GM21717 (cell line): ENCODE results near the gene PI16.

Source experiments
- ATAC-seq: cut with Tn5 transposase; IDR thresholded peaks from one replicate; pipeline ENCODE4 v1.9.1; 2021; ENCODE audit warnings: mild to moderate bottlenecking, moderate library complexity; ENCODE audit not compliant: unreplicated experiment

Gene PI16

DNA sequence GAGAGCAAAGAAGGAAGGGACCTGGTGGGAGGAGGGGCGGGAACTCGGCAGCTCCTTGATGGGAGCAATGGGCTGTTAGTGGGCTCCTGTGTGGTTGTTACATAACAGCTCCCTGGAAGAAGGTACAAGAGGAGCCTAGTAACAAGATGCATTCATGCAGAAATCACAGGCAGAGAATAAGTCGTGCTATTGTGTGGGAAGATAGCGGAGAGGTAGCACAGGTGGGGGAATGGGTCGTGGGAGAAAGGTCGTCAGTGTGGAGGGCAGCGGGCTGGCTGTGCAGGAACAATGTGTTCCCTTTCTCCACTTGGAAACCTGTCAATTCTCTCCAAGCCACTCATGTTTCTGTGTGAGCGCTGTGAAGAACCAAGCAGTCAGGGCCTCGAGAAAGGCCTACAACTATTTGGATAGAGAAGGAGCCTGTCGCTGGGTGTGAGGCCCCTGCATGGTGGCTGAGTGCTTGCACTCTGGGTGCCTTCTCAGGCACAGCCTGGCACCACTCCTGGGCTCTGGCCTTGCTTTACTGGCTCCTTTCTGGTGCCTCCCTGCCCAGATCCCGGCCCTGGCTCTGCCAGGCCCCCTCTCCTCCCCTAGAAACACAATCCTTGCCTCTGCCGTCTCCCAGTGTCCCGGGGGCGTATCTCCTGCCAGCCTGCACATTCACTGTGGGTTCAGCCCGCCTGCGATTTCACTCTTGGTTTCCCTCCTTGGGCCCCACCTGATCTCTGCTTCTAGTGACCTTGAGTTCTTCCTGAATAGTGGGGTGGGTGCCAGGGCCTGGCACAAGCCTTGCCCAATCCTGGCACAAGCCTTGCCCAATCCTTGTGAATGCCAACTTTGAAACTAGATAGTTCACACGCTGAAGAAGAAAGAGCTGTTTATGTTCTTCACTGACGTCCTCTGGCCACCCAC is 43.5 kb downstream of the PI16 start:
- ATAC-seq: no peak

DNA sequence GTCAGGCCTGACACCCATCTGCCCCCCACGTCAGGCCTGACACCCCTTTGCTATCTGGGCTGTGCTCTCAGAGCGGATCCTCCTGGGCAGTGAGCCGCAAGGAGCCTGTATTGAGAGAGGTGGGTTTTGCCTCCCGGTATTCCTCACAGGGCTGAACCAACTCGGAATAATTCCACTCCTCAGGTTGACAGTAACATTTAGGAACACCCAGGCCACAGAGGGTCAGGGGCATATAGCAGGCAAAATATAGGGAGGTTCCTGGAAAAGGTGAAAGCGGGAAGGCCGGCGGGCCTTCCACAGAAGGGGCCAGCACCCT is 44.1 kb downstream of the PI16 start:
- no peak for ATAC-seq

DNA sequence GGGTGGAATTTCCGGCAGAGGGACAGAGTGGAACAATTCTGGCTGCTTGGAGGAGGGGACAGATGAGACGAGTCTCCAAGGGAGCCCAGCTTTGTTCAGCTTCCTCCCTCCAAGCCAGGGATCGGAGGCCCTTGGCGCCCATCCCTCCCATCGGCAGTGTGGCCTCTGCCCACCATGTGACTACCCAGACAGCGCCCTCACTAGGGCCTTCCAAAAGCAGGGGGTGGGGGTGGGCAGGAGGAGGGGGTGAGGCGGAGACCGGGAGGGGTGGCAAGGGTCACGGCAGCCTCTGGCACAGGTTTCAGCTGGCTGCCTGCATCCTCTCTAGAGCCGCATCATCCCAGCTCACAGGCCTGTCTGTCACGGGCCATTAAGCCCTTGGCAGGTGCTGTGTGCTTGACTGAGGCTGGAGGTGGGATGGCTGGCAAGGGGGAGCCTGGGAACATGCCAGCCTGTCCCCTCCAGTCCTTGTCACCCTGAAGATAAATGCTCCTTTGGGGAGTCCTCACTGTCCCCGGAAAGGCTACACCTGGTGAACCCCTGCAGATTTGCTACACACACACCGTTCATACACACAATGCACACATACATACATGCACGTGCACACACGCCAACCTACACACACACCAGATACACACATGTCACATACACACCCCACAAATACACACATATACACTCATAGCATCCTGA is 44.7 kb downstream of the PI16 start:
- ATAC-seq: no peak

DNA sequence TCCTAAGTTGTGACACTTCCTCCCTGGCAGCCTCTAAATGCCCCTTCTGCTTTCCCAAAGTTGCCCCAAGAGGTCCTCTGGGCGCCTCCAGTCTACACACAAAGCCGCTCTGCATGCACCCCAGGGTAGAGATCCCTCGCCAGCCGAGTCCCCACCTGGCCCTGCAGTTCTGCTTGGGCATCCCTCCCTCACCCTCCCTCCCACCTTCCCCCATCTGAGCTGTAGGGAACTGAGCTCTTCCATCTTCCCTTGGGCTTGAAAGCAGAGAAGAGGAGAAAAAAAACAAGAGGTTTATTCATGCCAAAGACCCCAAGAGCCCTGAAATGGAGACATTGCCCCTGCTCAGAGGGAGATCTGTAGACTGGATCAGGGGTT is 45.2 kb downstream of the PI16 start:
- ATAC-seq: no peak

DNA sequence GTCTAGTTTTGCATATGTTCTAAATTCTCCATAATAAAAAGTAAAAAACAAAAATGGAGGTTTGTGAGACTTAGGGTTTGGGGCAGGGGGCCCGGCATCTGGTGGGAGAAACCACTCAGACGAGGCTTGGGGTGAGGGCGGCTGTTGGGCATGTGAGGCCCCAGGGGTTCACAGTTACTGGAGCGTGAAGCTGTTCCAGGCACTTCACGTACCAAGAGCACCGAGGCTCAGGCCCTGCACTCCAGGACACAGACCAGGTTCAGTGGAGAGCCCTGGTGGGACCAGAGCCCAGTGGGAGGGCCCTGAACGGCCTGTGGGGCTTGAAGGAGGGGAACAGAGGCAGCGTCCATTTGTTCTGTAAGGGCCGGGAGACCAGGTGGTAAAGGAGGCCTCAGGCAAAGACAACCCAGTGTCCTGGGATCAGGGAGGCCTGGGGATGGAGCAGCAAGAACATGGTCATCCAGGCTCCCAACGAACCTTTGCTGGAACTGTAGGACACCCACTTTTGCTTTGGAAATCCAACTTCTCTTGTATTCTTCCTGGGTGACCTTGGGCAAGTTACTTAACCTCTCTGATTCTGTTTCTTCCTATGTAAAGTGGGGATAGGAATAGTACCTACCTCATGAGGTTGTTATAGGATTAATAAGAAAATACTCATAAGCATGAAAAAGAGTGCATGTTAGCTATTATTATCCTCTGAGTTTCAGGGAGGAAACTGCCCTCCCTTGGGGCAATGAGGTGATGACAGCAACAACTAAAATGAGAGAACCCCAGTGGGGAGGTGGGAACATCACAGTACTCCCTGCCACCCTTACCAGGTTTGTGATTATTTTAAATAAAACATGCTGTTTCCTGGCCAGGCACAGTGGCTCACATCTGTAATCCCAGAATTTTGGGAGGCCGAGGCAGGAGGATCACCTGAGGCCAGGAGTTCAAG is 49.8 kb downstream of the PI16 start:
- no peak for ATAC-seq

DNA sequence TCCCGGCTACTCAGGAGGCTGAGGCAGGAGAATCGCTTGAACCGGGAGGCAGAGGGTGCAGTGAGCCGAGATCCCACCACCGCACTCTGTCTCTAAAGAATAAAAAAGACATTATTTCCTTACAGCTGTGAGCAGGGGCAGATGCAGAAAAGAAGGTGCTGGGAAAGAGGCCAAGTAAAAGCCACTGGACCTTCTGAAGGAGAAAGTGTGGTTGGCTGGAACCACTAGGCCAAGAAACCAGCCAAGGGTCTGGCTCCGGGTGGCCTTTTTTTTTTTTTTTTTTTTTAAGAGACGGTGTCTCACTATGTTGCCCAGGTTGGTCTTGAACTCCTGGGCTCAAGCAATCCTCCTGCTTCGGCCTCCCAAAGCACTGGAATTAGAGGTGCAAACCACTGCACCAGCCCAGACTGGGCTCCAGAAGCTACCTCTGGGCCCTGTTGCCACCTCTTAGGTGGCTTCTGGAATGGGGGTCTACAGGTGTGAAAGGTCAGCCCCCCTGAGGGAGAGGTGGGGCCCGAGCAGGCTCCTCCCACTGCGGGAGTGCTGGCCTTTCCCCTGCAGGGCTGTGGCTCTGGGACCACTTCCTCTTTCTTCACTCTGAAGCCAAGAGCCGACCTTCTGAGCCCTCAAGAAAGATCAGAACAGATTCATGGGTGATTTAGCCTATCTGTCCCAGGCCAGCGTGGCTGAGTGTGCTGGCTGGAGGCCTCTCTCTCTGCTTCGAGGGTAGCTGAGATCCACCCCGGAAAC is 50.7 kb downstream of the PI16 start, which contains the start of gene FGD2:
FGD2 (plus strand) TSS at position 595 of the 750 bp plus-strand sequence. CDS start 163 bp downstream, outside the sequence.
- ATAC-seq: peak; percentile 57

DNA sequence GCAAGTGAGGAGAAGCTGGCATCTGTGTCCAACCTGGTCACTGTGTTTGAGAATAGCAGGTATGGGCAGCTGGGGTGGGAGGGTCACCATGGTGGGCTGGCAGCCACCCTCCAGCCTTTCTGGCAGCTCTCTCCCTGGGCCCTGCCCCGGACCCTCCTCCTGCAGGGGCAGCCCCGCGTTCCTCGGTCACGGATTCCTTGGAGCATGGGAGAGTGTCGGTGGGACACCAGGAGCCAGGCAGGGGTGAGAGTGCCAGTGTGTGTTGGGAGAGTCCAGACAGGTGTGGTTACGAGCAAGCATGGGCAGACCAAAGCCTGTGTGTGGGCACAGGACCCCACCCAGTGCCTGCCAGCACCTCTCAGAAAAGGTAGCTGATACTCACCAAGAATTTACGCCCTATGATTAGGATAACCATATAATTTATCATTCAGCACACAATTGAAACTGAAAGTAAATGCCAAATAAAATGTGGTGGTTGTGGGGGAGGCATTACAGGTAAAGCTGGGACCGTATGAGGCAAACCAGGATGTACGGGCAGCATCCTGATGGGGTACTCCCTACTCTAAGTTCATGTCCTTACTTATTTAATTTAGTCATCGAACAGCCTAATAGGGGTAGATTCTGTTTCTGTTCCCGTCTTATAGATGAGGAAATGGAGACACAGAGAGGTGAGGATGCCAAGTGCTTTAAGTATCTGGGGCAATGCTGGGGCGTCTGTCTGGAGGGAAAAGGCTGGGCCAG is 51.5 kb downstream of the PI16 start:
- ATAC-seq: peak; percentile 15

DNA sequence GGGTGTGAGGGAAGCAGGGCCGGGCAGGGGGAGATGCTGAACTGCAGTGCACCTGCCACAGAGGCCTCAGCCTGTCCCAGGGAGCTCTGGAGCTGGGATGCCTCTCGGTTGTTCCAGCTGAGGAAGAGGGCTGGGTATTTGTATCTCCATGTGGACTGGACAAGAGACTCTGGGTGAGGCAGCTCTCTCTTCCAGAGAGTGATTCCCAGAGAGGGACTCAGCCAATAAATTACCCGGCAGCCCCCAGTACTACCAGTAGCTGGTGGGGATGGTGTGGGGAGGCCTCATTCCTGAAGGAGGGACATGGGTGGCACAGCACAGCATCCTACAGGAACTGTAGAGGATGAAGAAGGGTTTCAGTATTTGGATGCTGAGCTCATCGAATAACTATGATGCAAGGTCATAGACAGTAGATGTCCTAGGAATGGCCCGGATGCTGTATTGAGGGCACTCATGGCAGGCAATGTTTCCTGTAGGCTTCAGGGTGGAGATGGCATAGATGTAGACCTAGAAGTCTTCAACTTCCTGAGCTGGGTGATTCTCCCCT is 52.3 kb downstream of the PI16 start:
- ATAC-seq: no peak

DNA sequence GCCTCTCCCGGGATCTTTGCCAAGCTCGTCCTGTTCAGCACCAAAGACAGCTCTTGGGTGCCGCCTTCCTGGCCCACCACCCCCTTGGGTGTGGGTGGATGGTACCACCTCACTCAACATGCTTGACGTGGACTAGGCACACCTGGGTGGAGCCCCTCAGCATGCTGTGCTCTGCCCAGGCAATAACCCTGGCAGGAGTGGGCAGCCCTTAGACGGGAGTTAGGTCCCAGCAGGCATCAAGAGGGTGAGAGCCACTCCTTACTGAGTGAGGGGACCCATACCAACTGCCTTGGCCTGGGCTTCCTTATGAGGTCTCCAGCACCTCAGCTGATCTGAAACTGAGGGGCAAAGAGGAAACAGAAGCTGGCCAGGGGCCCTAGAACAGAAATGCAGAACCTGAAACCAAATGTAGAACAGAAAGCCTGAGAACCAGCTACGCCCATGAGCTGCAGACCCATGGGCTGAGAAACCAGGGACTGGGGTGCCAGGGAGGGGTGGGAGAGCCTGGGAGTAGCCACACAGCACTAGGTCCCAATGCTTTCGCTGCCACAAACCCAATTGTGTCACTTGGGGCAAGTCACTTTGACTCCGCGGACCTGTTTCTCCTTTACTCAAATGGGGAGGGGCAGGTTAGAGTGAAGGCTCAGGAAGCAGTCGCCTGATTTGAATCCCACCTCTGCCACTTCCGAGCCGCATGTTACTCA is 53.0 kb downstream of the PI16 start:
- ATAC-seq: peak; percentile 44

DNA sequence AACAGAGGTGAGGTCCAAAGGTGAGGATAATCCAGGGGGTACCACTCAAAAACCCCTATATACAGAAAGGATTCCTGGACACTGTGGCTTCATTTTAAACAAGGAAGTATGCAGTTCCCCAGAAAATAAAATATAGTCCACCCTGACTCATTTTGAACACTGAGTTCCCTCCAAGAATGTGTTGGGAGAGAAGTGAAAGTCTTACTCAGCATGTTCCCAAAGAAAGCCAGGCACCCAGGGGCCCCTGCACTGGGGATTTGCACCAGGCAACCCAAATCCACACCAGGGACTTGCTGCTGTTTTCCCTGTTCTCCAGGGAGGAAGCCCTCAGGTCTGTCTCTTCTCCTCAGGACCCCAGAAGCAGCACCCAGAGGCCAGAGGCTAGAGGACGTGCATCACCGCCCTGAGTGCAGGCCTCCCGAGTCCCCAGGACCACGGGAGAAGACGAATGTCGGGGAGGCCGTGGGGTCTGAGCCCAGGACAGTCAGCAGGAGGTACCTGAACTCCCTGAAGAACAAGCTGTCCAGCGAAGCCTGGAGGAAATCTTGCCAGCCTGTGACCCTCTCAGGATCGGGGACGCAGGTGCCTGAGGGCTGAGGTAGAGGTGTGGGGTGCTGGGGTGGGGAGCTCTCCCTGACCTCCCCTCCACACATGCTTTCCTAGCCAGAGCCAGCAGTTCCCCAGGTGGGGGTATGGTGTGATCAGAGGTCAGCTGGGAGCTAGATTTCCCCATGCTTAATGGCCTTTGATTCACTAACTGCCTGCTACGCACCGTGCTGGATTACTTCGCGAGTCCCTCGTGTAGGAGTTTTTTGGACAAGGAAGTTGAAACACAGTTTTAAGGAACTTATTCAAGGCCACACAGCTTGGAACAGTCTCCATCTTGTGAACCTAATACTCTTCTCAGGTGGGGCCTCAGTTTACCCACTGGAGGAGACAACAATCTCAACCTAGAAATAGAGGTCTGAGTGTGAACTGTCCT is 54.2 kb downstream of the PI16 start:
- ATAC-seq: no peak

DNA sequence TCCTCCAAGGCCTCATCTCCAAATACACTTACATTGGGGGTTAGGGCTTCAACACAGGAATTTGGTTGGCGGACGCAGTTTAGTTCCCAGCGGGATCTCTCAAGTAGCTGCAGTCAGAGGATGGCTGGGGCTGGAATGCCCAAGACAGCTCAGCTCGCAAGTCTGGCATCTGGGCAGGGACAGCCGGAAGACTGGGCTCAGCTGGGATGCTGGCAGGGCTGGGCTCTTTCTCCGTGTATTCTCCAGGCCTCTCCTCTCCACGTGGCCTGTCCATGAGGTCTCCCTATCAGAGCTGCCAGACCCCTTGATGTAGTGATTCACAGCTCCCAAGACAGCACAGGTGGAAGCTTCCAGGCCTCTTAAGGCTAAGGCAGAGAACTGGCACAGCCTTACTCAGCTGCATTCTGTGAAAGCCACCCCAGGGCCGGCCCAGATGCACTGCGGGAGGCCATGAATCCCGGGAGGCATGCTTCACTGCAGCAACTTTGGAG is 55.9 kb downstream of the PI16 start:
- no peak for ATAC-seq

DNA sequence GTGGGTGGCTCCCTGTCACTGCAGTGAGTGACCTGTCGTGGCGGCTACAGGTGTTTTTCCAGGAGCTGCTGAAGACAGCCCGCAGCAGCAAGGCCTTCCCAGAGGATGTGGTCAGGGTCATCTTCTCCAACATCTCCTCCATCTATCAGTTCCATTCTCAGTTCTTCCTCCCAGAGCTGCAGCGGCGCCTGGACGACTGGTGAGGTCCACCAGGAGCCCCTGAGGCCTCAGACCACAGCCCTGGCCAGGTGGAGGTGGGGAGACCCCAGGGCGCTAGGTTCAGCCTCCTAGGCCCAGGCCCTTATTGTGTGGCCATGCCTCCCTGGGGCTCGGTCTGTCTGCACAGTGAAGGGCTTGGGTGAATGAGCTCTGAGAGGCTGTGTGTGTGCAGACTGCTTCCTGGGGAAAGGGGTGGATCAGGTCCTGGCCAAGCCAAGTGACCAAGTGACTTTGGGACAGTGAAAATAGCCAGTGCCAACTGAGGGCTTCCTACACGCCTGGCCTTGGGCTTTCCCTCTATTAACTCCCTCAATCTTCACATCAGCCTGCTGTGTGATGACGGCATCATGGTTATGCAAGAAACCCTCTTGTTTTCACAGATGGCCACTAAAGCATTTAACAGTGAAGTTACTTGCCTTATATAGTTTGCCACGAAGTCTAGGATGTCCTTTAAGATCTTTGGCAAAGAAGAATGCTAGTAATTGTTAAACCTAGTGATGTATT is 57.3 kb downstream of the PI16 start:
- no peak for ATAC-seq

DNA sequence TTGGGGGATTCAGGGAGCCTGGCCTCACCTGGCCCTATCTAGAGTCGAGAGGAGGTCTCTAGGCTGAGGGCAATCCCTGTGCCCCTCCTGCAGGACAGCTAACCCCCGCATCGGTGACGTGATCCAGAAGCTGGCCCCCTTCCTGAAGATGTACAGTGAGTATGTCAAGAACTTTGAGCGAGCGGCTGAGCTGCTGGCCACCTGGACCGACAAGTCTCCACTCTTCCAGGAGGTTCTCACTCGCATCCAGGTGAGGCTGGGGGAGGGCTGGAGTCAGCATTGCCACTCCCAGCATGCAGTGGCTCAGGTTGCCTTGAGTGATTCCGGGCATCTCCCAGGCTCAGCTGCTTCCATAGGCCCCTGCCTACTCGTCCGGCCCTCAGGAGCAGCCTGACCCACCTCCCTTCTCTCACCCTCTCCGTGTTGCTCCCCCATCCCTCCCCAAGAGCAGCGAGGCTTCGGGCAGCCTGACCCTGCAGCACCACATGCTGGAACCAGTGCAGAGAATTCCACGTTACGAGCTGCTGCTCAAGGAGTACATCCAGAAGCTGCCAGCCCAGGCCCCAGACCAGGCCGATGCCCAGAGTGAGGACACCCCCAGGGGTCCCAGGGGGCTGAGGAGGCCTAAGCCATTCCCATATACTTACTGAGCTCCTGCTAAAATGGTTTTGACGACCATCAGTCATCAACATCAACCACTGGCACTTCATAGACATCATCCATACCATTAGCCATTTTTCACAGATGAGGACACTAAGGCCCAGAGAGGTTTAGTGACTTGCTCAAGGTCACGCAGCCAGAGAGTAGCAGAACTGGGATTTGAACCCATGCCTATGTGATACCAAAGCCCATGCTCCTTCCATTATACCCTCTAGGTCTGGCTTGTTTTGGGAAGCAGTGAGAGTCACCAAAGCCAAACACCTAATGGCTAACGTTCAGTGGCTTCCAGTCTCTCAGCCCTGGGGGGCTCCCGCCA is 59.3 kb downstream of the PI16 start:
- no peak for ATAC-seq
